ENCODE results near the gene GYS2.

GRCh38 chr12:21518451-21518850 lies 86.2 kb downstream of the GYS2 start:
- TF ChIP-seq JUN (IDR thresholded peaks at IDR 0.05; ENCODE audit: borderline replicate concordance, low read depth, low read length) (no peak), JUN (CRISPR knock-in tag; IDR thresholded peaks at IDR 0.05; ENCODE audit: borderline replicate concordance) (no peak), ZNF175 (CRISPR knock-in tag; IDR thresholded peaks at IDR 0.05; ENCODE audit: low read depth) (no peak), TCF15 (CRISPR knock-in tag; IDR thresholded peaks at IDR 0.05) (no peak), ZC3H8 (IDR thresholded peaks at IDR 0.05) (no peak), TAF1 (IDR thresholded peaks at IDR 0.05; ENCODE audit: control insufficient read depth, extremely low read depth, insufficient read depth, low read length, severe bottlenecking) (no peak), ZNF24 (IDR thresholded peaks at IDR 0.05) (no peak), NFE2L1 (tag; IDR thresholded peaks at IDR 0.05; ENCODE audit: borderline replicate concordance, low read depth) (no peak), SMARCB1 (IDR thresholded peaks at IDR 0.05; ENCODE audit: insufficient read length, low read depth) (no peak), BRCA1 (IDR thresholded peaks at IDR 0.05) (no peak), BRCA1 (CRISPR knock-in tag; IDR thresholded peaks at IDR 0.05) (no peak), HINFP (tag; conservative IDR thresholded peaks at IDR 0.05; ENCODE audit: low read depth) (no peak), MXI1 (IDR thresholded peaks at IDR 0.05; ENCODE audit: low read depth, low read length) (no peak), CTCF (IDR thresholded peaks at IDR 0.05 in 2 of 3, conservative IDR thresholded peaks at IDR 0.05 in 1 of 3; ENCODE audit: insufficient read depth in 2 of 3, low read depth in 1 of 3, low read length in 3 of 3) (no peak), HMG20B (CRISPR knock-in tag; IDR thresholded peaks at IDR 0.05) (no peak), RUNX1 (IDR thresholded peaks at IDR 0.05; ENCODE audit: low read depth) (no peak)

All from K562 (cell line).